ENCODE data around the gene ARSD. TPM values are rescaled to one million over a fixed set of nuclear protein-coding genes. Genes with fewer than 3 reads are reported as not detected.

ARSD gene
- total RNA-seq, 1 experiment from 2014 or later, result 10.3 TPM

GRCh38 chrX:2969021-2969420, 39.9 kb upstream of the ARSD start:
- Histone ChIP-seq H2BK15ac (ENCODE audit: low read depth, low read length) (no peak overlapping the region), H4K8ac (replicated peaks; ENCODE audit: insufficient read length, low read depth, low read length) (no peak overlapping the region), H3K14ac (ENCODE audit: insufficient read depth, low read length) (no peak overlapping the region), H3K9ac (ENCODE audit: extremely low read depth, insufficient read length, low read length) (no peak overlapping the region), H3K9me3 (ENCODE audit: control insufficient read depth, low read depth, low read length) (no peaks in the 10 kb centered on the region), H3K23me2 (ENCODE audit: insufficient read length, low read depth, low read length, poor library complexity, severe bottlenecking) (no peaks in the 10 kb centered on the region), H3K4me2 (ENCODE audit: insufficient read depth, insufficient read length, low read length) (no peak overlapping the region), H4K5ac (ENCODE audit: insufficient read length, low read depth, low read length) (no peak overlapping the region), H3K27me3 (ENCODE audit: insufficient read depth, low read length) (no peaks in the 10 kb centered on the region), H4K20me1 (ENCODE audit: control insufficient read depth, insufficient read depth, insufficient read length) (no peaks in the 10 kb centered on the region), H3K56ac (ENCODE audit: insufficient read length, low read depth, low read length) (no peak overlapping the region), H2AK5ac (ENCODE audit: insufficient read length, low read length) (no peak overlapping the region), H2BK20ac (ENCODE audit: low read depth, low read length, poor library complexity, severe bottlenecking) (no peak overlapping the region), H3K4me1 (ENCODE audit: insufficient read depth, low read length) (peaks cover 1% of the 10 kb centered on the region), H2BK5ac (ENCODE audit: insufficient read length, low read length) (no peak overlapping the region), H4K91ac (ENCODE audit: insufficient read length, low read depth, low read length) (no peak overlapping the region), H3K4ac (ENCODE audit: low read depth, low read length) (no peak overlapping the region), H3K27ac (ENCODE audit: insufficient read length, low read depth, low read length) (no peak overlapping the region), H2BK120ac (ENCODE audit: low read depth, low read length, poor library complexity, severe bottlenecking) (no peak overlapping the region), H3K18ac (ENCODE audit: insufficient read length, low read depth, low read length) (no peak overlapping the region), H3K23ac (ENCODE audit: insufficient read length, low read depth, low read length) (no peak overlapping the region), H3K79me1 (ENCODE audit: insufficient read depth, low read depth, low read length, poor library complexity, severe bottlenecking) (no peaks in the 10 kb centered on the region), H2AFZ (ENCODE audit: low read length) (no peak overlapping the region), H3K79me2 (ENCODE audit: insufficient read depth, low read length) (no peaks in the 10 kb centered on the region), H2BK12ac (ENCODE audit: insufficient read length, low read depth, low read length) (no peak overlapping the region), H3T11ph (ENCODE audit: low read length) (no peak overlapping the region)
- no CpG with 5 or more reads among the region's 6 CpGs for WGBS (ENCODE audit: extremely low coverage, insufficient read length, low lambda C conversion rate)
- TF ChIP-seq CTCF (conservative IDR thresholded peaks at IDR 0.05), result no peak
- Mint-ChIP-seq H3K27me3 (ENCODE audit: low read depth) (peaks cover 4% of the 10 kb centered on the region), H3K4me1 (peaks cover 39 to 40% of the 10 kb centered on the region in 2 experiments), H3K36me3 (ENCODE audit: insufficient read depth in 1 of 3, low read depth in 3 of 3) (peaks cover 10 to 13% (median 11%) of the 10 kb centered on the region in 3 experiments; a peak in 6 of 7 replicates), H3K9me3 (peaks cover 14 to 22% of the 10 kb centered on the region in 2 experiments), H3K4me3 (no peak overlapping the region), H3K27ac (no peak overlapping the region)
- no peak for DNase-seq
